ENCODE measurements around the gene CCDC30.

DNA sequence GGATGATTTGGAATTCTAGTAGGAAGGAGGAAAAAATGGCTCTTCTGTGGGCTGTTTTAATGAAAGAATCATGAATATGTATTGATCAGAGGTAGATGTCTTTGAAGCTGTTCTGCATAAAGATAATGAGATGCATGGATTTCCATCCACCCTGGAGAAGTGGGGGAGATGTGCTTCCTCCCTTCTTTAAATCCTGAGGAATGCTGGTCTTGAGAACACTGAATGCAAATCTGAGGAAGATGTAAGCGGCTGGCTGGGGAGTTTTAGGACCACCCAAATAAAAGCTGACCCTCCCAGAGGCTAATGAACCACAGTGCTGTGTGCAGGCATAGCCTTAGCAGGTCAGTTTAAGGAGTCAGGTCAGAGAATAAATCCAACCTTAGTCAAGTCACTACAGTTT lies 44.6 kb upstream of the CCDC30 start:
- TF ChIP-seq EZH2phosphoT487 (IDR thresholded peaks at IDR 0.05; ENCODE audit: insufficient read depth, low read depth) (no peak), EZH2 (IDR thresholded peaks at IDR 0.05; ENCODE audit: insufficient read depth, poor library complexity, severe bottlenecking) (no peak)
